IPS DF 4.7 (cell line): ENCODE measurements around the gene CTXND1.

Experiments used
- DNase-seq: peaks from one replicate; pipeline ENCODE4 v3.0.0-alpha.2; 2013; ENCODE audit warnings: low spot score; ENCODE audit errors: extremely low read depth

The CTXND1 gene

GRCh38 chr15:80210611-80211573 lies 41.1 kb downstream of the CTXND1 start:
- DNase-seq, result no peak

GRCh38 chr15:80208758-80209734 lies 43.0 kb downstream of the CTXND1 start:
- DNase-seq, result no peak

GRCh38 chr15:80207887-80208286 lies 44.1 kb downstream of the CTXND1 start:
- DNase-seq, result no peak

- DNase-seq, result no peak
Measured at GRCh38 chr15:80204231-80204630, 47.8 kb downstream of the CTXND1 start.

GRCh38 chr15:80203361-80203885 lies 48.6 kb downstream of the CTXND1 start:
- DNase-seq, result no peak

- DNase-seq, result no peak
Measured at GRCh38 chr15:80202641-80203360, 49.2 kb downstream of the CTXND1 start.

- no peak for DNase-seq
Measured at GRCh38 chr15:80202016-80202315, 50.0 kb downstream of the CTXND1 start.

GRCh38 chr15:80201256-80202015 lies 50.6 kb downstream of the CTXND1 start:
- DNase-seq, result no peak

- no peak for DNase-seq
Measured at GRCh38 chr15:80199869-80200268, 52.1 kb downstream of the CTXND1 start.

GRCh38 chr15:80199366-80199765 lies 52.6 kb downstream of the CTXND1 start:
- no peak for DNase-seq

- no peak for DNase-seq
Measured at GRCh38 chr15:80194914-80195313, 57.1 kb downstream of the CTXND1 start.

GRCh38 chr15:80194186-80194585 lies 57.8 kb downstream of the CTXND1 start:
- DNase-seq, result no peak

- DNase-seq, result no peak
Measured at GRCh38 chr15:80191897-80192595, 60.0 kb downstream of the CTXND1 start.

- DNase-seq, result no peak
Measured at GRCh38 chr15:80191198-80191597, 60.8 kb downstream of the CTXND1 start.

- no peak for DNase-seq
Measured at GRCh38 chr15:80188251-80188650, 63.8 kb downstream of the CTXND1 start.

GRCh38 chr15:80186597-80186996 lies 65.4 kb downstream of the CTXND1 start:
- no peak for DNase-seq

GRCh38 chr15:80186066-80186465 lies 65.9 kb downstream of the CTXND1 start:
- DNase-seq, result no peak

GRCh38 chr15:80185152-80185551 lies 66.9 kb downstream of the CTXND1 start:
- no peak for DNase-seq

GRCh38 chr15:80184554-80184953 lies 67.5 kb downstream of the CTXND1 start:
- DNase-seq, result no peak

GRCh38 chr15:80183886-80184285 lies 68.1 kb downstream of the CTXND1 start:
- DNase-seq, result no peak
